Measurements from ENCODE around the gene SFMBT1. TPM values are rescaled to one million over a fixed set of nuclear protein-coding genes. Genes with fewer than 3 reads are reported as not detected.

Gene SFMBT1
- total RNA-seq, 1 experiment from 2014 or later: 1.4 TPM

- CTCF ChIA-PET: no interaction called here
These were observed 63.0 kb downstream of the SFMBT1 start for GRCh38 chr3:52982839-52983238.

GRCh38 chr3:52979190-52979983 is 66.5 kb downstream of the SFMBT1 start:
- no peaks in the 10 kb centered on the region for H3K27me3 ChIP-seq (replicated peaks; ENCODE audit: insufficient read depth, low read depth, low read length, poor library complexity)
- no peaks in the 10 kb centered on the region for H3K4me1 ChIP-seq (ENCODE audit: insufficient read depth, low read length, poor library complexity, severe bottlenecking)
- ChIA-PET CTCF (no interaction called here), POLR2A (ENCODE audit: low non-redundant PET) (no interaction called here)
- intact Hi-C loops (cut with micrococcal nuclease; ENCODE audit: unreplicated experiment): no loop called here
- no TSS peak for BruUV-seq (replicated peaks)
- no peak overlapping the region for H3K27ac ChIP-seq (ENCODE audit: low read depth, low read length, poor library complexity, severe bottlenecking)
- H3K9me3 ChIP-seq (ENCODE audit: low read depth, low read length, poor library complexity, severe bottlenecking): no peaks in the 10 kb centered on the region
- H3K36me3 ChIP-seq (ENCODE audit: insufficient read depth, low read length, poor library complexity, severe bottlenecking): no peaks in the 10 kb centered on the region
- no peak for DNase-seq (ENCODE audit: low spot score)
- TF ChIP-seq EZH2 (IDR thresholded peaks at IDR 0.05; ENCODE audit: borderline replicate concordance, low read depth, low read length, poor library complexity, severe bottlenecking): no peak
- TF ChIP-seq CTCF (conservative IDR thresholded peaks at IDR 0.05; ENCODE audit: low read depth, low read length): no peak
- H3K4me3 ChIP-seq (ENCODE audit: low read depth, low read length, poor library complexity, severe bottlenecking): no peak overlapping the region

More at GRCh38 chr3:52982839-52983238, 63.0 kb downstream of the SFMBT1 start:
- no peaks in the 10 kb centered on the region for H3K9me3 ChIP-seq (ENCODE audit: low read depth, low read length, poor library complexity, severe bottlenecking)
- intact Hi-C loops (cut with micrococcal nuclease; ENCODE audit: unreplicated experiment): no loop called here
- TF ChIP-seq CTCF (conservative IDR thresholded peaks at IDR 0.05; ENCODE audit: low read depth, low read length) (no peak), EZH2 (IDR thresholded peaks at IDR 0.05; ENCODE audit: borderline replicate concordance, low read depth, low read length, poor library complexity, severe bottlenecking) (no peak)
- POLR2A ChIA-PET (ENCODE audit: low non-redundant PET): no interaction called here
- no peaks in the 10 kb centered on the region for H3K36me3 ChIP-seq (ENCODE audit: insufficient read depth, low read length, poor library complexity, severe bottlenecking)
- no peak overlapping the region for H3K4me3 ChIP-seq (ENCODE audit: low read depth, low read length, poor library complexity, severe bottlenecking)
- H3K27me3 ChIP-seq (replicated peaks; ENCODE audit: insufficient read depth, low read depth, low read length, poor library complexity): no peaks in the 10 kb centered on the region
- DNase-seq (ENCODE audit: low spot score): no peak
- no peak overlapping the region for H3K27ac ChIP-seq (ENCODE audit: low read depth, low read length, poor library complexity, severe bottlenecking)
- no peaks in the 10 kb centered on the region for H3K4me1 ChIP-seq (ENCODE audit: insufficient read depth, low read length, poor library complexity, severe bottlenecking)
- no TSS peak for BruUV-seq (replicated peaks)

GRCh38 chr3:52978109-52978754 is 67.6 kb downstream of the SFMBT1 start:
- DNase-seq (ENCODE audit: low spot score): no peak
- TF ChIP-seq CTCF (conservative IDR thresholded peaks at IDR 0.05; ENCODE audit: low read depth, low read length) (no peak), EZH2 (IDR thresholded peaks at IDR 0.05; ENCODE audit: borderline replicate concordance, low read depth, low read length, poor library complexity, severe bottlenecking) (no peak)
- H3K4me3 ChIP-seq (ENCODE audit: low read depth, low read length, poor library complexity, severe bottlenecking): no peak overlapping the region
- H3K27ac ChIP-seq (ENCODE audit: low read depth, low read length, poor library complexity, severe bottlenecking): no peak overlapping the region
- no peaks in the 10 kb centered on the region for H3K36me3 ChIP-seq (ENCODE audit: insufficient read depth, low read length, poor library complexity, severe bottlenecking)
- no TSS peak for BruUV-seq (replicated peaks)
- H3K9me3 ChIP-seq (ENCODE audit: low read depth, low read length, poor library complexity, severe bottlenecking): no peaks in the 10 kb centered on the region
- intact Hi-C loops (cut with micrococcal nuclease; ENCODE audit: unreplicated experiment): no loop called here
- no peaks in the 10 kb centered on the region for H3K4me1 ChIP-seq (ENCODE audit: insufficient read depth, low read length, poor library complexity, severe bottlenecking)
- ChIA-PET POLR2A (ENCODE audit: low non-redundant PET) (no interaction called here), CTCF (no interaction called here)
- H3K27me3 ChIP-seq (replicated peaks; ENCODE audit: insufficient read depth, low read depth, low read length, poor library complexity): no peaks in the 10 kb centered on the region
